Gastrocnemius medialis (tissue), 4 donors: Measurements from ENCODE around the gene ALG8.
"Not testable (repeated sequence)": the region's sequence is repeated elsewhere in the genome, so short reads cannot be mapped to it uniquely, and the experiment has no call there.

Experiments used
- CTCF ChIP-seq, 5 experiments: fragments of 450-650 bp in 3 of 5; fragments of 200-600 bp in 2 of 5; sonication (generic) in 2 of 5; IDR thresholded peaks in 4 of 5; conservative IDR thresholded peaks in 1 of 5; 1 replicate in 4 of 5; 2 replicates in 1 of 5; pipeline ENCODE4 v1.5.1; 2016 to 2019; ENCODE audit warnings: antibody characterized with exemption in 5 of 5, mild to moderate bottlenecking in 3 of 5, moderate library complexity in 3 of 5
- POLR2A ChIP-seq, 2 donors: fragments of 450-650 bp; IDR thresholded peaks; one replicate each; pipeline ENCODE4 v1.6.1; 2017; ENCODE audit warnings: antibody characterized with exemption in 2 of 2, mild to moderate bottlenecking in 2 of 2, moderate library complexity in 2 of 2

- TF ChIP-seq CTCF (IDR thresholded peaks at IDR 0.05 in 4 of 5, conservative IDR thresholded peaks at IDR 0.05 in 1 of 5); POLR2A (IDR thresholded peaks at IDR 0.05): not testable (repeated sequence)
These were observed 52.8 kb downstream of the ALG8 start for GRCh38 chr11:78086521-78087074.
